Stimulated activated naive CD4-positive, alpha-beta T cell (primary cell): ENCODE results near the gene SPATS2.
A peak's percentile ranks its signal among the peaks of the same experiment; 100 is the strongest.
"Not testable (repeated sequence)": the region's sequence is repeated elsewhere in the genome, so short reads cannot be mapped to it uniquely, and the experiment has no call there.

Experiments used
- DNase-seq, 6 experiments: peaks; one replicate each; lab custom pipeline; 2025; lab: John Stamatoyannopoulos, UW

The SPATS2 gene

DNA sequence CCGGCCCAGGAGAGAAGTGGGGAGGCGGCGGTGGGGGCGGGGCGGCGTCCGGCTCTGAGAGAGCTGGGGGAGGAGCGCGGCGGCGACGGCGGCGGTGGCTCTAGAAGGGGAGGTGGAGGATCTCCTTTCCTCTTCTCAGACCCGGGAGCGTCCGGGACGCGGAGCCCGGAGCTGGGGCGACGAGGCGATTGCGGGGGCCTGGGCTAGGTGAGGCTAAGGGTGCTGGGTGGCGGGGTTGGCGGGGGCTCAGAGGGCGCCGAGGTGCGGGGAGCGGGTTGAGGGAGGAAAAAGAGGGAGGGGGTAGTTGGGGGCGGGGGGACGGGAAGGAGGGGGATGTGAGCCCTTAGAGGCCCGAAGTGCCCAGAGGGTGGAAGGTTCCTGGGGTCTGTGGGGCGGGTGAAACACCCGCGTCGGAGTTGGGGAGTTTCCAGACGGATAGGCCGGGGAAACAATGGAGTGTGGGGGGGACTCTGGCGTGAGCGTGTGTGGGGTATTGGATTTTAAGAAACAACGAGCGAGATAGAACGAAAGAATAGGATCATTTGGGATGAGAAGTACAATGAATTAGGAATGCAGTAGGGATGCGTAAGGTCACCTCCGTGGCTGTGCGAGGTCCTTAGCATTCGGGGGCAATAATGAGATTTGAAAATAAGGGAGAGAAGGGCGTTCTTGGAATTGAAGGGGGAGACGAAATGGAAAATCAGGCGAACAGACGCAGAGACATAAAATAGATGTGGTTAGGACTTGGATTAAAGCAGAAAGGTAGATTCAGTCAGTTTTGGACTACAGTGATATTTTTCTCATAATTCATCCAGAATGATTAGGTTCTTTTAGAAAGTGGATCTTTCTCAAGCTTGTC, at the start of gene SPATS2:
Gene SPATS2 (plus strand): TSS at position 82 of the 859 bp plus-strand sequence. CDS start 93,551 bp downstream, outside the sequence.
- DNase-seq = peak in 1 of 6 experiments; percentile 35

DNA sequence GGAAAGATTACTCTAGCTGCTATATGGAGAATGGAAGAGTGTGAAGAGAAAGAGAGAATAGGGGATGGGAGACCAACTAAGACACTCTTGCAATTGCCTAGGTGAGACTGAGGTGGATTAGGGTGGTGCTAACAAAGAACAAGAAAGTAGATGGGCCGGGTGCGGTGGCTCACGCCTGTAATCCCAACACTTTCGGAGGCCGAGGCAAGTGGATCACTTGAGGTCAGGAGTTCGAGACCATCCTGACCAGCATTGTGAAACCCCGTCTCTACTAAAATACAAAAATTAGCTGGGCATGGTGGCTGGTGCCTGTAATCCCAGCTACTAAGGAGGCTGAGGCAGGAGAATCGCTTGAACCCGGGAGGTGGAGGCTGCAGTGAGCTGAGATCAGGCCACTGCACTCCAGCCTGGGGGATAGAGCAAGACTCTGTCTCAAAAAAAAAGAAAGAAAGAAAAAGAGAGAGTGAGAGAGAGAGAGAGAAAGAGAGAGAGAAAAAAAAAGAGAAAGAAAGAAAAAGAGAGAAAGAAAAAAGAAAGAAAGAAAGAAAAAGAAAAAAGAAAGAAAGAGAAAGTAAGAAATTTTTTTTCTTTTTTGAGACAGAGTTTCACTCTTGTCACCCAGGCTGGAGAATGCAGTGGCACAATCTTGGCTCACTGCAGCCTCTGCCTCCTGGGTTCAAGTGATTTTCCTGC, 46.7 kb upstream of the SPATS2 start:
- DNase-seq = not testable (repeated sequence)

DNA sequence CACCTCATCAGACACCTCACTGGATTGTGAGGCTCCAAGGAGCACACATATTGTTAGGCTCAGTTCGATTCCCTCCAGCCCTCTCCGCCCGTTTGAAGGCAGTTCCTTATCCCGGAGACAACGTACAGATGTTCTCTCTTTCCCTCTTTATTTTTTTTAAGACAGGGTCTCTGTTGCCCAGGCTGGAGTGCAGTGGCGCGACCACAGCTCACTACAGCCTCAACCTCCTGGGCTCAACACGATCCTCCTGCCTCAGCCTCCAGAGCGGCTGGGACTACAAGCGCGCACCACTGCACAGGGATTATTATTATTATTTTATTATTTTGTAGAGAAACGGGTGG, 44.9 kb upstream of the SPATS2 start:
- peak in 1 of 6 experiments; percentile 37 for DNase-seq

DNA sequence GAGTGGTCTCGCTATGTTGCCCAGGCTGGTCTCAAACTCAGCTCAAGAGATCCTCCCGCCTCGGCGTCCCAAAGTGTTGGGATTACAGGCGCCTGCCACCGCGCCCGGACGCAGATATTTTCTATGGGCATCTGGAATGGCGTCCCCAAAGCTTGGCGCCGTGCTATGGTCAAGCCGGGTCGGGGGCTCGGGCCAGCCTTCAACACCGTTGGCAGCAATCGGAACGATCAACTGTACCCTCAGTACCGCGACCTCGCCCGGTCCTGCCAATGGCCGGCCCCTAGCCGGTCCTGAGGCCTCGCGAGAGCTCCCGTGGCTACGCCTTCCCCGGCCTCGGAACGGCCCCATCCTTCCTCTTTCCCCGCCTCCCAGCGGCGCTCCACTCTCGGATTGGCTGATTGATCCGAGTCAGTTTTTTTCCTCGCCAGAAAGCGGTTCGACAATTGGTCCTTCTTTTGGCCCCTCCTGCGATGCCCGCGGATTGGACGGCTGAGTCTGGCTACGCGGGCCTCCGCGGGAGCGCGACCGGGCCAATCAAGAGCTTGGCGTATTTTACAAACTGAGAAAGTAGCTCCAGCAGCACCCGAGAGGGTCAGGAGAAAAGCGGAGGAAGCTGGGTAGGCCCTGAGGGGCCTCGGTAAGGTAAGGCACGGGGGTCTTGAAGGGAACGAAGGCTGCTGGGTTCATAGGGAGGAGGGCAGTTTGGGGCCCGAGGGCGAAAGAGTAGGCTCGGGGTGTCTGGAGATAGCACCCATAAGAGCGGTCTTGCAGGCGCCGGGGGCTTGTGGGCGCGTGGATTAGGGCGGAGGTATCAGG, 44.3 kb upstream of the SPATS2 start, which contains the start of gene TROAP:
Gene TROAP (plus strand): TSS at position 548 of the 816 bp plus-strand sequence. CDS start 354 bp downstream, outside the sequence.
- peak; percentile 88 to 98 (median 96) for DNase-seq

DNA sequence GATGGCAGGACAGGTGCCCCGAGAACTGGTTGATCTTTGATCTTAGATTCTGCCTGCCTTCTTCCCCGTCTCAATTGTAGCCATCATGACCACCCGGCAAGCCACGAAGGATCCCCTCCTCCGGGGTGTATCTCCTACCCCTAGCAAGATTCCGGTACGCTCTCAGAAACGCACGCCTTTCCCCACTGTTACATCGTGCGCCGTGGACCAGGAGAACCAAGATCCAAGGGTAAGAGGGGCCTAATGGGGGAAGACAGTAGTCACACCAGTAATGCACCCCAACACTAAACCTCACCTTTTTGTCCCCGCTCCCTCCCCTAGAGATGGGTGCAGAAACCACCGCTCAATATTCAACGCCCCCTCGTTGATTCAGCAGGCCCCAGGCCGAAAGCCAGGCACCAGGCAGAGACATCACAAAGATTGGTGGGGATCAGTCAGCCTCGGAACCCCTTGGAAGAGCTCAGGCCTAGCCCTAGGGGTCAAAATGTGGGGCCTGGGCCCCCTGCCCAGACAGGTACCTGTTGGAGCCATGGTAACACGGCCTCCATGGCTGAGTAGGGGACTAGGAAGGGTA, 43.7 kb upstream of the SPATS2 start:
- no peak for DNase-seq

DNA sequence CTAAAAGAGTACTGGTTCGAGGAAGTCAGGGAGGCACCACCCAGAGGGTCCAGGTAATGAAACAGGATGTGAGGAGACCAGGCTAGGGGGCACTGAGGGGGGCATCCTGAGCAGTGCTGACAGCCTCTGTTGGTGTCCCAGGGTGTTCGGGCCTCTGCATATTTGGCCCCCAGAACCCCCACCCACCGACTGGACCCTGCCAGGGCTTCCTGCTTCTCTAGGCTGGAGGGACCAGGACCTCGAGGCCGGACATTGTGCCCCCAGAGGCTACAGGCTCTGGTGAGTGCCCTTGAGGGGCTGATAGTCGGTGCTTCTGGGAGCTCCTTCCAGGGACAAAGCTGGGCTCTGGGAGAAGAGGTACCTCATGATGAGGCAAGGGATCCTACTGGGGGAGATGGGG, 41.7 kb upstream of the SPATS2 start:
- no peak for DNase-seq

DNA sequence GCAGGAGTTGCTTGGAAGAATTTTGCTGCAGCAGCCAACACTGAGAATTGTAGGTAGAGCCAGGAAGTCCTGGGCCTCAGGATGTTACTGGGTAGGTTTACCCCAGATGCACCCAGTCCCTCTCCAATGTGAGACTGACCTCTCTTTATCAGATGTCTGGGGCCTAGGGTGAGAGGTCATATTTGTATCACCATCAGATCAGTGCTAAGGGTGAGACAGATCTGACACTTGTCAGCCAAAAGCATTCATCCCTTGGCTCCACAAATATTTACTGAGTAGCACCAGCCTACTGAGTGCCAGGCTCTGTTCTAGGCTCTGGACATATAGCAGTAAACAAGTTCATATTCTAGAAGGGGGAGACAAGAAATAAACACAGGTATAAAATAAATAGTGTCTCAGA, 39.9 kb upstream of the SPATS2 start:
- no peak for DNase-seq

DNA sequence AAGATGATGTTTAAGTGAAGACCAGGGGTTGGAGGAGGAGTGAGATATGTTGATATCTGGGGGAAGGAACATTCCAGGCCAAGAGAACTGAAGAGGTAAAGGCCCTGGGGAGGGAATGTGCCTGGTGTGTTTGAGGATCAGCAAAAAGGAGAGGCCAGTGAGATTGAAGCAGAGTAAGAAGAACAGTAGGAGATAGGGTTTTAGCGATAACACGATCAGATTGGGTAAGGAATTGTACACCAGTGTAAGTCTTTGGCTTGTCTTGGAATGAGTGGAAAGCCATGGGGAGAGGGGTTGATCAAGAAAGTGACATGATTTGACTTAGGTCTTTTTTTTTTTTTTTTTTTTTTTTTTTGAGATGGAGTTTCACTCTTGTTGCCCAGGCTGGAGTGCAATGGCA, 39.4 kb upstream of the SPATS2 start:
- no peak for DNase-seq

DNA sequence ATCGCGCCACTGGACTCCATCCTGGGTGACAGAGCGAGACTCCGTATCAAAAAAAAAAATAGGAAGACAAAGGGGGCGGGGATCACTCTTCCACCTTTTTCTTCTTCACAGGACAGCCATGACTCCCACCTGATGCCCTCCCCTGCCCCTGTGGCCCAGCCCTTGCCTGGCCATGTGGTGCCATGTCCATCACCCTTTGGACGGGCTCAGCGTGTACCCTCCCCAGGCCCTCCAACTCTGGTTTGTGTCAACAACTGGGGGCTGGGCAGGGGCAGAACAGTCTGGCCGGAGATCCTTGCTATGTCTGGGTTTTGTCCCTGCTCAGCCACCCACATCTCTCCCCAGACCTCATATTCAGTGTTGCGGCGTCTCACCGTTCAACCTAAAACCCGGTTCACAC, 38.4 kb upstream of the SPATS2 start:
- DNase-seq = no peak

DNA sequence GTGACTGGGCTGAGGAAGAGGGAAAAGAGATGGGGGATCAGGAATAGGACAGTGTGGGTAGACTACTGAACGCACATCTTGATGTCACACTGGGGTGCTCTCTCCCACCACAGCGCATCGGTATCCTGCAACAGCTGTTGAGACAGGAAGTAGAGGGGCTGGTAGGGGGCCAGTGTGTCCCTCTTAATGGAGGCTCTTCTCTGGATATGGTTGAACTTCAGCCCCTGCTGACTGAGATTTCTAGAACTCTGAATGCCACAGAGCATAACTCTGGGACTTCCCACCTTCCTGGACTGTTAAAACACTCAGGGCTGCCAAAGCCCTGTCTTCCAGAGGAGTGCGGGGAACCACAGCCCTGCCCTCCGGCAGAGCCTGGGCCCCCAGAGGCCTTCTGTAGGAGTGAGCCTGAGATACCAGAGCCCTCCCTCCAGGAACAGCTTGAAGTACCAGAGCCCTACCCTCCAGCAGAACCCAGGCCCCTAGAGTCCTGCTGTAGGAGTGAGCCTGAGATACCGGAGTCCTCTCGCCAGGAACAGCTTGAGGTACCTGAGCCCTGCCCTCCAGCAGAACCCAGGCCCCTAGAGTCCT, 37.1 kb upstream of the SPATS2 start:
- DNase-seq = no peak

DNA sequence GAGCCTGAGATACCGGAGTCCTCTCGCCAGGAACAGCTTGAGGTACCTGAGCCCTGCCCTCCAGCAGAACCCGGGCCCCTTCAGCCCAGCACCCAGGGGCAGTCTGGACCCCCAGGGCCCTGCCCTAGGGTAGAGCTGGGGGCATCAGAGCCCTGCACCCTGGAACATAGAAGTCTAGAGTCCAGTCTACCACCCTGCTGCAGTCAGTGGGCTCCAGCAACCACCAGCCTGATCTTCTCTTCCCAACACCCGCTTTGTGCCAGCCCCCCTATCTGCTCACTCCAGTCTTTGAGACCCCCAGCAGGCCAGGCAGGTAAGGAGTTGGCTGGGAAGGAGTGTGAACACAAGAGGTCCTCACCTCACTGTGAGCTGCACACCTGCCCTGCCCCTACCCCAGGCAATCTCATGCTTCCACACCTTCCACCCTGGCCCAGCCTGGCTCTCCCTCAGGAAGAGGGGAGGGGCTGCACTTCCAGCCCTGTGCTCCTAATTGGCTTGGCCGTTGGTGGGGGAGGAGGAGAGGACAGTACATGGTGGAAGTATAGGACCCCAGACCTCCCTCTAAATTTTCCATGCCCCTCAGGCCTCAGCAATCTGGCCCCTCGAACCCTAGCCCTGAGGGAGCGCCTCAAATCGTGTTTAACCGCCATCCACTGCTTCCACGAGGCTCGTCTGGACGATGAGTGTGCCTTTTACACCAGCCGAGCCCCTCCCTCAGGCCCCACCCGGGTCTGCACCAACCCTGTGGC, 36.5 kb upstream of the SPATS2 start:
- DNase-seq = no peak

DNA sequence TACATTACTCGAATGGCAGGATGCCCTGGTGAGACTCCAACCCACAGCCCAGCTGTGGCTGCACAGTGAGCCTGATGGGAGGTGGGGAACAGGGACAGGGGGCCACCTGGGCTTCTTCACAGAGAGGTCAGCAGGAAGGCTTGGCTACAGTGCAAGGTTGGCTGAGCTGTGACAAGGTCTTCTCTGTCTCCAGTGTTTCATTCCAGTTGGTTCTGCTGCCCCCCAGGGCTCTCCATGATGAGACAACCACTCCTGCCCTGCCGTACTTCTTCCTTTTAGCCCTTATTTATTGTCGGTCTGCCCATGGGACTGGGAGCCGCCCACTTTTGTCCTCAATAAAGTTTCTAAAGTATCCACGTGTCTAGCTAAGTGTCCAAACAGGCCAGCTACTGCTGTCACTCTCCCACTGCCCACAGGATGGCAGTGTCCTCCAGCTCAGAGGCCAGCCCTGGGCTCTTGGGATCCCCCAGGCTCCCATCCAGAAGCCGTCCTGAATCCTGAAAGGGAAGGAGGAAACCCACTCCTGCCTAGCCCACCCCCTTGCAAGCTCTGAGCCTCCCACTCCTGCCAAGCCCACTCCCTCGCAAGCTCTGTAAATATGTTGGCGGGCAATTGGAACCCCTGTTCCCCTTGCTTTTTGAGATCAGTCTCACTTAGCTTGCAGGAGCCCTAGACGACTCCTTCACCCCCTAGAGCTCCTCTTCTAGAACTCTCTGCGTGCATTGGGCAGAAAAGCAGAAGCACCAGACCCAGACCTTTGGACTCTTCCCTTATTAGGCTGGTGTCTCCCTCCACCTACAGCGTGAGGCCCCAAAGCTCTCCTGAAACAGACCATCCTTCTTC, 35.7 kb upstream of the SPATS2 start:
- DNase-seq = peak in 2 of 6 experiments; percentile 7 to 17

DNA sequence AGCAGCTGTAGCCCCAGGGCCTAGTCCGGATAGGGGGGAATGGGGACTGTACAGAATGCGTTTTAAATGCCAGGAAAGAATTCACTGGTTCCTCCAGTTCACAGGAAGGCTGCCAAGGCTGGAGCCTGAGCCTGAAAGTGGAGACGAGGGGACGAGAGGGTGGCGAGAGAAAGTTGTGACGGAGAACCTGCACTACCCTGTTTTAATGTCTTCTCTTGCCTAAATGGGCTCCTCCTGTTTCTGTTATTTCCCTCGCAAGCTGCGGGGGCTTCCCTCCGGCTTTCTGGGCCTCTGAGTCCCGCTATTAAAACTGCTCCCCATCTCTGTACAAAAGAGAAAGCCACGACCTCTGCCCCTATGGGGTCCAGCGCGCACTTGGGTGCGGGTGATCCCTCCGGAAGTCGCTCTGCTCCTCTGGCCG, 34.8 kb upstream of the SPATS2 start:
- DNase-seq = no peak

DNA sequence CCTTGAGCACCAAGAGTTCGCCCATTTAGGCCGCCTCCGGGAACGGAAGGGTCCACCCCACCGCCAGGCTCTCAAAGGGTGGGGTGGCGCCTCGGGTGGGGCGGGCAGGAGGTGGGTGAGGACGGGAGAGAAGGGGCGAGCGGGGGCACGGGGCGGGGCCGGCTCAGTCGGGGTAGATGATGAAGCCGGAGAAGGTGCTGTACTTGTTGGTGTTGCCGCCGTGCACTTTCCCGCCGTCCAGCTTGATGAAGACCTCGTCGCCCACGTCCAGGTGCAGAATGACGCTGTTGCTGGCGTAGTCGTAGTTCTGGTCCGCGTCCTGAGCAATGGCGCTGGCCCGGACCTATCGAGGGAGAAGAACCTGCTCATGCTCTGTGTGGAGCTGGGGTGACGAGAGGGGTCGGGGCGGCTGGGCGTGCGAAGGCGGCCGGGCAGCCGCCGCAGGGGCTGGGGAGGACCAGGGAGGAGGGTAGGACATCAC, 34.3 kb upstream of the SPATS2 start:
- DNase-seq = no peak

DNA sequence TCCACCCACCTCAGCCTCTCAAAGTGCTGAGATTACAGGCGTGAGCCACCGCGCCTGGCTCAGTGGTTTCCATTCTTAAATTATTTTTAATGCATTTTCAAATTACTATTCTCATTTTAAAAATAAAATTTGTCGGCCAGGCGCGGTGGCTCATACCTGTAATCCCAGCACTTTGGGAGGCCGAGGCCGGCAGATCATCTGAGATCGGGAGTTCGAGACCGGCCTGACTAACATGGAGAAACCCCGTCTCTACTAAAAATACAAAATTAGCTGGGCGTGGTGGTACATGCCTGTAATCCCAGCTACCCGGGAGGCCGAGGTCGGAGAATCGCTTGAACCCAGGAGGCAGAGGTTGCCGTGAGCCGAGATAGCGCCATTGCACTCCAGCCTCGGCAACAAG, 33.5 kb upstream of the SPATS2 start:
- DNase-seq = not testable (repeated sequence)

DNA sequence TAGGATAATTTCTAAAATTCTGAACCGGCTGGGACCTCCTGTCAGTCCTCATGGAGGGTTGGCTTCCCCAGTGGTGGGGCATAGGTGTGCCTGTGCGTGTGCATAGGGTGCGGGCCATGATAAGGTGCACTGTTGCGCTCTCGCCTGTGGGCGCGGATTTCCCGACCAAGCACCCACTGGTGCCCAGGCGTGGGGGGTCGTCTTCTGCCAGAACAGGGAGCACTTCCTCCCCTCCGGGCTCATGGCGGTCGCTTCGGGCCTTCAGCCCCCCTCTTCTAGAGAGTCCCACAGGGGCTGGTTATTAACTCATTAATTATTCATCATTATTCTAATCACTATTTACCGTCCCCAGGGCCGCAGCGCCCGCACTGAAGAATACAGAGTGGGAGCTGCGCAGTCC, 33.0 kb upstream of the SPATS2 start:
- DNase-seq = no peak

DNA sequence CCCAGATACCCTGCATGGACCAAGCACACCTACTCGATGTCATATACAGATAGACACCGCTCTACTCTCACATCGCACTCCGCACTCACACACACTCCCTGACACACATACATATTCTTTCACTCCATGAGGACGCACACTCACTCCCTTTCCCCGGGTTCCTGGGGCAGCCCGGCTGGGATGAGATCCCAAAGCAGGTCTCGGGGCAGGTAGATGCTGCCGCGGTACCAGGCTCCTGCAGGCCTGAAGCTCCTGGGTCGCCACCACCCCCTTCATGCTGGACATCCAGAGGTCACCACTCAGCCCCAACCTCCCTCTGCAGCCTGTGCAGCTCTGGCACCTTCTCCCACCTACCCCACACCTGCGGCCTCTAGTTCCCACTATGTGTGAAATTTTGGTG, 32.6 kb upstream of the SPATS2 start:
- no peak for DNase-seq

DNA sequence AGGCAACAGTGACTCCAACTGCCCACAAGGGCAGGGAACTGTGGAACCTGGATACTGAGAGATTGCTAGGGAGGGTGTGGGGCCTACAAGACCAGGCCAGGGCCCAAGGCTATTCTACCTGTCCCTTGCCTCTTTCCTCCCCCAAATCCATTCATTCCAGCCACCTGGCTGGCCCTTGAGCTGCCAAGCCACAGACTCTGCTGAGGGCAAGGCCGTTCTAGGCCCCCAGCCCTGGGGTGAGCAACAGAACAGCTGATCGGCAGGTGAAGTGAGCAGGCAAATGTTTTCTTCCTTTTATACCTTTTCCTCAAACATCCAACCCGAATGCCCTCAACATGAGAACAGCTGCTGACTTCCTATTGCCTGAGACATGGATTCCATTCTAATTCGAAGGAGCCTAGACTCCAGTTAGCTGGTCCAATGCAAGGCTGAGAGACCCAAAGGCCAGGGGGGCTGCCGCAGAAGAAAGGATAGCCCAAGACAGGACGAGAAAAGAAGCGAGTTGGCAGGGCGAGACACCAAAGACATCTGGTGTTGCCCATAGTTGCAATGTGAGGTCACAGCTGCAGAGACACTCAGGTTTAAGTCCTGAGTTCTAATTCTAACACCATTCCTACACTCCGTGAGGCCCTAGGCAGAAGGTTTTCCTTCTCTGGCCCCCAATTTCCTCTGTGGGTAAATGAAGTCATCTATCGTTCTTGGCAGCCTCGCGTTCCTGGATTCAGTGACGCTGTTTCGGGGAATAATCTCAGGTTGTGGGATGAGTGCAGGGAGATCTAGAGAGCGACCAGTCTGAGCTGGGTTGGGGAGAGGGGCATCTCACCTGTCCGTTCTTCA, 31.9 kb upstream of the SPATS2 start:
- DNase-seq = peak in 1 of 6 experiments; percentile 39
